Measurements from ENCODE around the gene AKR1E2.

Gene AKR1E2

GRCh38 chr10:4847561-4848355 is 21.8 kb downstream of the AKR1E2 start:
- no peak for DNase-seq

GRCh38 chr10:4848356-4849041 is 22.5 kb downstream of the AKR1E2 start:
- no peak for DNase-seq

- no peak for DNase-seq
These were observed 23.0 kb downstream of the AKR1E2 start for GRCh38 chr10:4849042-4849402.

GRCh38 chr10:4849555-4850242 is 23.7 kb downstream of the AKR1E2 start:
- peak; percentile 68 for DNase-seq

DNA sequence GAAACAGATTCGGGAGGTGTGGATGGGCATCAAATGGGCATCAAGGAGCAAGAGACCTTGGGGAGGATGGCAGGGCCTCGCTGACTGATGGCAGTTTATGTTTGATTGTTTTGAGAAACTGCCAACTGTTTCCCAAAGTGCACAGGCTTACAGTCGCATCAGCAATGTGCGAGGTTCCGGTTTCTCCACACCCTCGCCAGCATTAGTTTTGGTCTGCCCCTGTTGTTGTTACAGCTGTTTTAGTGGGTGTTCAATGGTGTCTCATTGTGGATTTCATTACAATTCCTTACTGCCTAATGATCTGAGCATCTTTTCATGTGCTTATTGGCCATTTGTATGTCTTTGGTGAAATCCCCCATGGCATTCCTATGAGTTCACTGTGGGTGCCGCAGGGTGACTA is 24.4 kb downstream of the AKR1E2 start:
- DNase-seq, result no peak

- DNase-seq, result no peak
These were observed 25.2 kb downstream of the AKR1E2 start for GRCh38 chr10:4851176-4851575.

GRCh38 chr10:4851846-4852245 is 25.8 kb downstream of the AKR1E2 start:
- DNase-seq, result no peak

- DNase-seq, result no peak
These were observed 40.1 kb downstream of the AKR1E2 start for GRCh38 chr10:4865945-4866661.

DNA sequence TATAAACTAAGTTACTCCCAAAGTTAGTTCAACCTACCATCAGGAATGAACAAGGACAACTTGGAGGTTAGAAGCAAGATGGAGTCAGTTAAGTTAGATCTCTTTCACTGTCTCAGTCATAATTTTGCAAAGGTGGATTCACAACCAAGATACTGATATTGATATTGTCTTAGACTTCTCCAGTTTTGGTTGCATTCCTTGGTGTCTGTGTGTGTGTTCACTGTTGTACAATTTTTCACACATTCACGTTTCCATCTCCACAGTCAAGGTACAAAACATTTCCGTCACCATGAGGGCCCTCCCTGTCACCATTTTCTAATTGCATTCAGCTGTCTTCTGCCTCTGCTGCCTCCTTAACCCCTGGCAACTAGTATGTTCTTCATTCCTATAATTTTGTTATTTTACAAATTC is 41.1 kb downstream of the AKR1E2 start:
- no peak for DNase-seq

DNA sequence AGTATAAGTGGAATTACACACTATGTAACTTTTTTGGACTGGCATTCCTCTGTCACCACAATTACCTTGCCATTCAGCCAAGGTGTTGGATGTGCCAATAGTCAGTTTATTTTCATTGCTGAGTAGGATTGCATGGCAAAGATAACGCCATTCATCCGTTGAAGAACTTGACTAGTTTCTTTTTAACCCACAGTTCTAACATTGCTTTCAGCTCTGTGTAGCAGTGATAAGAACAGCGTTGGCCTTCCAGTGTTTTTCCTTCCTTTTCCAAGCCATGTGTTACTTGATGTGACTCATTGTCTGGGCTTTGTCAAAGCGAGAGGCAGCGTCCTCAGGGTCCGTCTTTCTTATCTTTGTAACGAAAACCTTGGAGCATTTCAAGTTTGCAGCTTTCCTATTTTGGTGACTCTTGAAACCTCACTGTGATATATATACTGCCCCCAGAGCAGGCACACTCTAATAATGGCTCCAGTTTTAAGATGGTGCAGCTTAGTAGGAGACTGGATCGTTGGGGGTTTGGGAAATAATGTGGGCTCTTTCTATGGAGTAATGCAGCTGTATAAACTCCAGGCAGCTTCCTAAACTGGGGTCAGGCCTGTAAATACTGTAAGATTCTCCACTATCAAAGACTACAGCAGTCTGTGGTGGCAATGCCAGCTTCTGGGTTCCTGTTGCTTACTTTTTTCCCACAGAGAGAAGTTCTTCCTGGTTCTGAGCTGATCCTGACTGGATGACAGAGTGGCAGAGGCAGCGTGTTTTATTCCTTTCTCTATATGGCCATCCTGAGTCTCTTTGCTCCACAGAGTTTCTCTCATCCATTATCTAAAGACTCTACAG is 41.7 kb downstream of the AKR1E2 start:
- DNase-seq, result no peak

DNA sequence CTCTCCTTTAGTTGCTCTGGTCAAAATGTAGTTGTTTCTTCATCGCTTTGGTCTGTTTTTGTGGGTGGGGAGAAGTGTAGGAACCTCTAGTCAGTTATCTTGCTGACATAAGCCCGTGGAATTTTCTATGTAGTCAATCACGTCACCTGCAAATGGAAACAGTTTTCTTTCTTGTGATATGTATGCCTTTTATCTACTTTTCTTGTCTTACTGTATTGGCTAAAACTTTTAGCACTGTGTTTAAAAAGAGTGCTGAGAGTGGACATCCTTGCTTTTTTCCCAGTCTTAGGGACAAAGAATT is 42.3 kb downstream of the AKR1E2 start:
- DNase-seq, result no peak

DNA sequence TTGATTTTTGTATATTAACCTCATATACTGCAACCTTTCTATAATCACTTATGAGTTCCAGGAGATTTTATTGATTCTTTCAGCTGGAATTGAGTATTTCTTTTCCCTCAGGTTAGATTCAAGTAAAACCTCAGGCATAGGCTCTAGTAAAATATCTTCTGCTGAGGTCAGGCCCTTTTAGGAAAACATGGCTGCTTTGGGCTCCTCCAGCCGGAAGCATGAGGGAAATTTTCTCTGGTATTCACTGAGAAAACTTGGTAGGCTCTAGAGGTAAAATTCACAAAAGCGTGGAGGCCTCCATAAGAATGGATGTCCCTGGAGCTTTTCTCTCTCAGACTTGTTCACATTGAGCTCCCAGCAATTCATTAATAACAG is 56.7 kb downstream of the AKR1E2 start:
- DNase-seq, result no peak

DNA sequence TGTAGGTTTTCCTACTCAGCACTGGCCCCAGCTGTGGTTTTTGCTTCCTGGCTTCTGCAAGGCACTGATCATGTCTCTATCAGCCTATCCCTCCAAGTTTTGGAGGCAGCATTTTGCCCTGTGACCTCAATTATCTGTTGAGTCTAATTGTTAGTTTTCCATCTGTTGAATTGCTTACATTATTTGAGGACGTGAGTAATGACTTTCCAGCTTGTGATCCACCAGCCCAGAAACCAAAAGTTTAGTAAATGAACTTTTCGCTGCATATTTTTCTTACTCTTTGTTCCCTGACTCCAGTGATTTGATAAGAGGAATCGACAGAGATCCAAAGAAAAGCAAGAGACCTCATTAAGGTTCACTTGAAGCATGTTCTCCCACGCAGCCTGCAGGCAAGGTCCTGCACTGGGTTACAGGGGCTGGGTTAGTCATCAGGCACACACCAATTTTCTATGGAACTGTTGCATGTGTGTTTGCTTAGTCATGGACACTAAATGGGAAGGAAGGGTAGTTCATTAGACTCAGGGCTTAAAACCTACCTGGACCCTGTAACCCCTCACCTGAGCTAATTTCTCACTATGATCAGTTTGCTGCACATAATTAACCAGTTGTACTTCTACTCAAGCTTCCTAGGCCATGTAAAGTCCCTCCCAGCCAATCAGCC is 57.2 kb downstream of the AKR1E2 start:
- no peak for DNase-seq

DNA sequence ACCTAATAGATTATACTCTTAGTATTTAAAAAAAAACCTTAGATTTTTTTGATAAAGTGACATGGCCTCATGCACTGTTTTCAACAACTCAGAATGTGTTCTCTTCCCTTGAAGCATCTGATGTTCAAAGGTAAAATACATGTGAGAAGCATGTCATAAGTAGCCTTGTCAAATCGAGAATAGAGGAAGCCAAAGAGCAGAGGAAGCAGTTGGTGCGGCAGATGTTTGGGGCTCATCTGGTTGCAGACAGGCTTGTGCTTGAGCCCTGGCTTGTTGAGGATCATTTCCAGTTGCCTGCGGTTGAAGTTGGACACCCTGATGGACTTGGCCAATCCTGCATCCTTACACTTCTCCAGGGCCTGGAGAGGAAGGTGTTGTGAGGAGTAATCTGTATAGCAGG is 59.2 kb downstream of the AKR1E2 start:
- DNase-seq, result no peak

- DNase-seq, result no peak
These were observed 61.5 kb downstream of the AKR1E2 start for GRCh38 chr10:4887501-4887900.

DNA sequence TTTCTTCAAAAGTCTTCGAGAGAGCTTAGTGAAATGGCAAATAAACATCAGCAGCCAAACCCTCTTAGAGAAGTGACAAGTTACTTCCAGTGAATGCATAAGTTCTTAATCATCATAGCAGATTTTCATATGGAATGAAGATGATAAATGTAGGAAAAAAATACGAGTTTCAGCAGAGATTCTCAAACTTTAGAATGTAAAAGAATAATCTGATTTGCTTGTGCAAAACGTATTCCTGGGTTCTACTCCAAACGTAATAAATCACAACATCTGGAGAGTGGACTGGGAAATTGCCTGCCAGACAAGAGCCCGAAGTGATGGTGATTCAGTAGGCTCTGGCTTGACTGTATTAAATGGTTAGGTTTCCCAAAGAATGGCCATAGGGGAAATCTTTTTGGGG is 62.2 kb downstream of the AKR1E2 start:
- DNase-seq, result no peak

DNA sequence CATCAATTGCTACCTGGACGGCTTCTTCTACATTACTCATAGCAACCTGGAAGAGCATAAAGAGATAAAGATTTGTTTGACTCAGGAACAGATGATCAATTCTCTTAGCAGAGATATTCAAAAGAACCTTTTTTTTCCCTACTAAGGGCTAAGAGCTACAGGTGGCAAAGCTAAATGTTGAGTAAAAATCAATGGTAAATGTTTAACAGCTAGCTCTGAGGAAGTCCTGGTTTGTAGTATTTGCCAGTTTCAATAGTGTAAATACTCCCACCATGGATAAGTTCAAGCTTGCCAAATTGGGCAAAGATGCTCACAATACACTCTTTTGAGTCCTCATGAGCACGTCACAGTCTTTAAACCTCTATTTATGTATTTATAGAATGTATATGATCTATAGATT is 64.0 kb downstream of the AKR1E2 start:
- DNase-seq, result no peak

DNA sequence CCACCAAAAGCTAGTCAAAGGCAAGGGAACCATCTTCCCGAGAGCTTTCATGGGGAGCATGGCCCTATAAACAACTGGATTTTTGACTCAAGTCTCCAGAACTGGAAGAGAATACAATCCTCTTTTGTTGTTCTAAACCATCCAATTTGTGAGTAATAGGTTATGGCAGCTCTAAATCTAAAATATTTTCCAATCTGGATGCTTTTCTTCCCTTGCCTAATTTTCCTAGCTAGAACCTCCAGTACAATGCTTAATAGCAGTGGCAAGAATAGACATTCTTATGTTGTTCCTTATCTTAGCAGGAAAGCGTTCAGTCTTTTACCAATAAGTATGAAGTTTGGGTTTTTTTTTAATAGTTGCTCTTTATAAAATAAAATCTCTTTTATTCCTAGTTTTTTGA is 66.7 kb downstream of the AKR1E2 start:
- DNase-seq, result no peak

- DNase-seq, result no peak
These were observed 68.3 kb downstream of the AKR1E2 start for GRCh38 chr10:4894335-4894734.

Measured in NCI-H2029 (cell line).